HEK293T (cell line): ENCODE data around the gene FMNL1.

Experiments used
- CTBP1 ChIP-seq: fragments of 450-650 bp; IDR thresholded peaks from 2 replicates; pipeline ENCODE4 v1.6.1; 2016; ENCODE audit warnings: borderline replicate concordance
- ELF4 ChIP-seq: fragments of 450-650 bp; IDR thresholded peaks from 2 replicates; pipeline ENCODE4 v1.6.1; 2017; ENCODE audit warnings: antibody characterized with exemption
- FOXM1 ChIP-seq: fragments of 450-650 bp; IDR thresholded peaks from 2 replicates; pipeline ENCODE4 v1.6.1; 2017; ENCODE audit warnings: mild to moderate bottlenecking, borderline replicate concordance
- NFRKB ChIP-seq: fragments of 450-650 bp; IDR thresholded peaks from 2 replicates; pipeline ENCODE4 v1.6.1; 2016; ENCODE audit warnings: mild to moderate bottlenecking, moderate library complexity
- SP1 ChIP-seq: fragments of 450-650 bp; IDR thresholded peaks from 2 replicates; pipeline ENCODE4 v1.6.1; 2017
- SUZ12 ChIP-seq: fragments of 450-650 bp; IDR thresholded peaks from 2 replicates; pipeline ENCODE4 v1.6.1; 2016; ENCODE audit warnings: mild to moderate bottlenecking
- TARDBP ChIP-seq: fragments of 450-650 bp; IDR thresholded peaks from 2 replicates; pipeline ENCODE4 v1.6.1; 2016

GRCh38 chr17:45287526-45288500 lies 66.1 kb downstream of the FMNL1 start:
- TF ChIP-seq FOXM1 (no peak), NFRKB (no peak), CTBP1 (no peak), ELF4 (no peak), SP1 (no peak), SUZ12 (no peak), TARDBP (no peak)
